Occipital lobe (tissue), 2 donors: ENCODE measurements around the gene KCNMA1. TPM values are rescaled to one million over a fixed set of nuclear protein-coding genes. Genes with fewer than 3 reads are reported as not detected.
"Not testable (repeated sequence)": the region's sequence is repeated elsewhere in the genome, so short reads cannot be mapped to it uniquely, and the experiment has no call there.

Experiments
- DNase-seq: peaks from one replicate; lab custom pipeline; 2025; lab: John Stamatoyannopoulos, UW
- total RNA-seq: library from RNA; depleted of rRNA; stranded (reverse); fragments of >200 nt; gene quantifications from one replicate; pipeline ENCODE4 v1.2.3, GENCODE V29; 2014

KCNMA1 gene
- total RNA-seq, 1 donor from 2014 or later, result 43.0 TPM

DNA sequence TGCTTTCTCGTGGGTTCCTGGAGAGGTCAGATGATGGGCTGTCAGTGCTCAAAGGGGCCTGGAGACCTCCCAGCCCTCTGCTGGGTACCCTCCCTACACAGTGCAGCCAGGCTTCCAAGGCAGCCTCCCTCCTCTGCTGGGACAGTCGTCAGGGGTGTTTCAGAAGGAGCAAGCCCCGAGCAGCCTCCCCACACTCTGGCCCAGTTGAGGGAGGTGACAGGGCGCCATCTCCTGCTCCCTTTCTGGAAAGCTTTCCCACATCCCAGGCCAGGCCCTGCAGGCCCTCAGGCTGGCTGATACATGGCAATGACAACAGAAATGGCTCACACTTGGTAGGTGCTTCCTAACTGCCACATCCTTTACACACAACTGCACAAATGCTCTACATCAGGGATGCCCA is 32.1 kb downstream of the KCNMA1 start:
- no peak for DNase-seq

DNA sequence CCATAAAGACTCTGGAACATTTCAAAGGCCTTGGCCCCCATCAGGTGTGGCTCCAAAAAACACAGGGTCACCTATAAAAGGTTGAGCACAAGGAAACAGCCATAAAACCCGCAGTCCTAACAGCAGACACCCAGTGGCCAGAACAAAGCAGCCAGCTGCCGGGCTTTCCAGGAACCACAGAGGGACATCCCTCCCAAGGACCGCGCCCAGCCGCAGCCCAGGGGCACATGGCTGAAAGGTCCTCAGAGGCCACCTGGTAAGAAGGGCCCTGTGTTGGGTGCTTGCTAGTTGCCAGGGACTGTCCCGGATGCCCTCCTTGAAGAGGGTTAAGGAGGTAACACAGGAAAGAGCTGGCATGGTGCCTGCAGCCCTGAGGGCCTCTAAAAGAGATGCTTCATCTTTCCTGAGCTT is 32.7 kb downstream of the KCNMA1 start:
- no peak for DNase-seq

DNA sequence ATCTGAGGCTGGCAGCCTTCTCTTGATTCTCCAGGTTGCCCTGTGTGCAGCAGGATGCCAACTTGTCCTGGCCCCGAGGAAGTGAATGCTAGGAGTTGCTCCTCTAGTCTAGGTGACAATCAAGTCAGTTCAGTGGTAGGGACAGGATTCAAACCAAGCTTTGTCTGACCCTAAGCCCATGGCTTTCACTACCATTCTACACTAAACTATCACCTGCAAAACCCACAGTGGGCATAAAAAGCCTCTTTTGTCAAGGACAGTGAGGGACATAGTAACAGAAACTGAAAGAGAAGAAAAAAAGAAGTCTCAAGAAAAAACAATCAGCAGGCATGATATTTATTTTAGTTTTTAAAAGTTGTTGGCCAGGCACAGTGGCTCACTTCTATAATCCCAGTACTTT is 33.5 kb downstream of the KCNMA1 start:
- no peak for DNase-seq

DNA sequence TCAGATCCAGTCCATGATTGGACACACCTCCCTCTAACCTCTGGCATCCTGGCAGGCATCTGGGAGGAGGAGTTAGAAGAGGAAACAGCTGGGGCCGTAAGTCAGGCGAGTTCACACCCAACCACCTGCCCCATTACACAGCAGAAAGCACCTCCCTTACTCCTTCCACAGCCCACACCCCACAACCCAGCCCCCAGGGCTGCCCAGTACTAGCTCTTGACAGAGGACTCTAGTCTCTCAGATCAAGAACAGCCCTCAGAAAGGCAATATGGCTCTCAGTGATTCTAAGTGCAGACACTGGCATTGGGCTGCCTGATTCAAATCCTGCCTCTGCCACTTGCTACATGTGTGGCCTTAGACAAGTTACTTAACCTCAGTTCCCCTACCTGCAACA is 34.1 kb downstream of the KCNMA1 start:
- no peak for DNase-seq

DNA sequence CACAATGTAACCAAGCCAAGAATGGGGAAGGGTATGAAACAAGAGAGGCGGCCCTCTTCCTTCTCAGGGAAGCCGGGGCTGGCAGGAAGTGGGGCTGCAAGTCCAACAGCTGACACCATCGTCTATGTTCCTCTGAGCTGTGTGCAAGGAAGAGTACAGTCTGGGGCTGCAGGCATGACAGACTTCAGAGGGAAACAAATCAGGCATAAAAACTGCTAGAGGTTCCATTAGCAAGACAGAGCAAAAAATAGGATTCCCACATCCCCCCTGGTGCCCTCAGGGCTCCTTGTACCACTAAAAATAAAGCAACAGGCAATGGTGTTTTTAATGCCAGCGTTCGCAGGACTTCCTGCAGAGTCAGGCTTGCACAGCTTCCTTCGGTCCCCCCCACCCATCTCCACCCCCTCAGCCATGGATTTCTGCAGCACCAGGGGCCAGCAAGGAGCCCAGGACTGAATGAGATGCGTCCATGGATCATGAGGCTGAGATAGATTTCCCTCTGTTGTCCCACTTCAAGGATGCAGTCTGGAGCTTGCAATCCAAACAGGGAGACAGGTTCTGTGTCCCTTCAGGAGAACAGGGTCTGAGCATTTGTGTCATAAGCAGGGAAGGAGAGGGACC is 34.6 kb downstream of the KCNMA1 start:
- no peak for DNase-seq

DNA sequence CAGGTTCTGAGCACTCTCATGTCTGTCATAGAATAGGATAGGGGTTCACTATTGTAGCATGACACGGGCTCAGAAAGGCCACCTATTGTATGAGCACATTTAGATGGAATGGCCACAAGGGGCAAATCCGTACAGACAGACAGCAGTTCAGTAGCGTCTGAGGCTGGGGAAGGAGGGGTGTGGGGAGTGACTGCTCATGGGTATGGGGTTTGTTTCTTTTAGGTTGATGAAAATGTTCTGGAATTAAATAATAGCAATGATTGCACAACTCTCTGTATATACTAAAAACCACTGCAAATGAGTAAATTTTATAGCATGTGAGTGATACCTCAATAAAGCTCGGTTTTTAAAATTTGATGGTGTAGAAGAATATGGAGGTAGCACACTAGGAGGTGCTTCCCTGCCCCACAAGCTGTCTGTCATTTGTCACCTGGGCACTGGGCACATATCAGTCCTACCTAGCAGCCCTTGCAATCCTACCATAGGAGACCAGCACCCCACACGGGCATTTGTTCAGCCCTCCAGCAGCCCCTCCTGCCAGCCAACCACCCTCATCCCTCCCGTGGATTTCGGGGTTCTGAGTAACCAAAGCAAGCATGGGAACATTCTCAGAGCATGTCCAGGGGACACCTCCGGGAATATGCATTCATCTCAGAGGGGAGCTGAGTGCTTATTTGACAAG is 35.2 kb downstream of the KCNMA1 start:
- no peak for DNase-seq

DNA sequence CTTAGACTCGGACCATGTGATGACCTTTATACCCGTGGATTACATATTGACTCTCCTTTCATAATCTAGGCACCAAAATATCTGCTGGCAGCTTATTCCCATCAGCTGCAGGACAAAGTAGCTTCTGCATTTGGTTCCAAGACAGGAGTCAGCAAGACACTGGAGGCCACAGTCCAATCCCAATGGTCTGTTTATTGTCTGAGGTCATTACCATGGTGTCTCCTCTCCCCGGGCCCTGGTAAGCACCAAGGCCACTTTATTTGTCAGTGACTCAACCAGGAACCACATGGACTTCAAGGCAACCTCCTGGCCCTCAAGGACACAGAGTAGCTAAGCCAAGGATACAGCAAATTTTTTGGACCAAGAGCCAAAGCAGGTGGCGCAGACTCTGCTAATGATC is 36.1 kb downstream of the KCNMA1 start:
- no peak for DNase-seq

DNA sequence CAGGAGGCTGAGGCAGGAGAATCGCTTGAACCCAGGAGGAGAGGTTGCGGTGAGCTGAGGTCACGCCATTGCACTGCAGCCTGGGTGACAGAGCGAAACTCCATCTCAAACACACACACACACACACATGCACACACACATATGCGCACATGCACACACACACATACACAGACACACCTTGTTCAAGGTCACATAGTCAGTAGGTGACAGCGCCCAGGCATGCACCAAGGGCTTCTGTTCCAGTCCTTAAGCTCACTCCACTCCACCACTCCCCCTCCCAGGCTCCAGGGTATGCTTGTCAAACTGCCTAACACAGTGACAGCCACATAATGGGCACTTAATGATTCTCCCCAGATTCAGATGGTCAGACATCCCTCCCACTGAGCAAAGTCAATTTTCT is 37.0 kb downstream of the KCNMA1 start:
- DNase-seq, result no peak

DNA sequence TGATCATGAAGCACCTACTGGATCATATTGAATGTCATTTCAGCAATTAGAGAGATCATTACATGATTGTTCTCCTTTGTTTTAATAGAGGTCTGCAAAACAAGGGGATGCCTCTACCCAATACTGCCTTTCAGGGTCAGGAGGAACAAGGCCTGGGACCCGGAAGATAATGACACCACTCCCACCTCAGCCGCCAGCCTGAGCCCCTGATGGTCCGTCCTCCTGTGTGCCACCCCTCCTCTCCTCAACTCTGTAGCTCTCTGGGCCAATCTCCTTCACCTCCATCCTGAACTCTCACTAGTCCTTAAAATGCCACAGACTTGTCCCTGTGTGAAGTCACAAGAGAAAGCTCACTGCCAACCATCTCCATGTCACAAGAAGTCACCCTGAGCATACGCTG is 38.0 kb downstream of the KCNMA1 start:
- no peak for DNase-seq

DNA sequence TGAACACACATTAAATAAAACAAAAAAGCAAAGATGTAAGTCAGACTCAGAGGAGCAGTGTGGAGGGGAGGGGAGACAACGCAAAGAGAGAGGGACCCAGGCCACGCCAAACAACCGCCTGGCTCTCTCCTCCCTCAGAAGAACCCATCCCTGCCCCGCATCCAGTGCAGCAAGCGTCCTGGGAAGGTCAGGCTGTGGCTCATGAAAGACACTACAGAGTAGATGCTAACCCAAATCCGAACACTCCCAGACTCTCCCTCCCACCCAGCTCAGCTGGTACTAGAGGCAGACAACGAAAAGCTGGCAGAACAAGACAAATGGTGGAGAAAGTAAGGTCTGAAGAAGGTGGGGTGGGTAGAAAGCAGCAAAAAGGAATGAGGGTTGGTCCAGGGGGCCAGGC is 39.0 kb downstream of the KCNMA1 start:
- DNase-seq, result no peak

DNA sequence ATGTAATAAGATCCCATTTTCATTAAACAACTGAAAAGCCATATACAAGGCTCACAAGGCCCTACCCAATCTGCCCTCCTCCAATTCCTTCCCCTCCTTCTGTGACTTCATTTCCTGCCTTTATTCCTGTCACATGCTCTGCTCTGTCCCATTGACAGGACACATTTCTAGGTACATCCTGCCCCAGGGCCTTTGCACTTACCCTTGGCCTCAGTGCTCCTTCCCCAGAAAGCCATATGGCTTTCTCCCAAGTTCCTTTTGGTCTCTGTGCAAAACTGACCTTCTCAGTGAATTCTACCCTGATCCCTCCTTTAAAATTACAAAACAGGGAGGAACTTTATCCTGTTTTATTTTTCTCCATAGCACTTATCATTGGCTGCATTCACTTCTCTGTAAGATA is 40.0 kb downstream of the KCNMA1 start:
- DNase-seq, result no peak

DNA sequence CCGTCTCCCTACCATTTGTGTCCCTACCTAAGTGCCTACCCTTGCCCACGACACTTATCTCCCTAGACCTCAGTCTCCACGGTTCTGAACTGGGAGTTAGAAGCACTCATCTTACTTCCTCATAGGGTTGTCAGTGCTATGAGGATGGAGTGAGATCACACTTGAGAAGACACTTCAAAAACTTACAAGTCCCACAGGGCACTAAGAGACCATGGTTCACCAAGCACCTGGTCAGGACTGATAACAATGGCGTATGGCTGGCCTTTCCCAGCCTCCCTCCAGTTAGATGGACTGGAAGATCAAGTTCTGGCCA is 43.2 kb downstream of the KCNMA1 start:
- no peak for DNase-seq

DNA sequence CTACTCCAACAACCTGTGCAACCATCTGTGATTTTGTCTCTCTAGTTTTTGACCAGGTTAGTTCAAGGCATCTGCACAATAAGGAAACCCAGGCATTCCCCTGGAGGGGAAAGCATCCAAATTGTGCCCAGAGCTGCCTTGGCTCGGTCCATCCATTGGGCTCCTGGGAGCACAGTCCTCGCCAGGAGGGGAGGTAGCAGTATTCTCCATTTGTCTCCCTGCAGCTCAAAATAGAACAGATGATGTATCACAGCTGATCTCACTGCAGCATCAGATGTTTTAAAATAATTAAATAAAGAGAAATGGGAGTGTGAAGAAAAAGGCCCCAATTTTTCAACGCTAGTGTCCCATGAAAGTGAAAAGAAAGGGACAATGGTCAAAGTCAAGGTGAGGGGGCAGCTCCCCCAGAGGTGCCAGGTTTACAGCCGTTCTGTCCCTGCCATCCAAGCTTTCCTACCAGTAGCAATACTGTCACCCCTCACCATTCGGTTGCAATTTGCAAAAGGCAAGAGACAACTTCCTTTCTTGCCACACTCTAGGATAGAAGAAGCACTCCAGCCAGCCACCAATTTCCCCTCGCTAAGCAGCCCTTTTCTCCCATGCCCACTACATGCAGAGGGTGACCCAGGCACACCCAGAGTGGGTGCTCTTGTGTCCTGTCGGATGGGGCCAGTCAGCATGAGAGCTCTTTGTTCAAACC is 43.7 kb downstream of the KCNMA1 start:
- DNase-seq, result no peak

DNA sequence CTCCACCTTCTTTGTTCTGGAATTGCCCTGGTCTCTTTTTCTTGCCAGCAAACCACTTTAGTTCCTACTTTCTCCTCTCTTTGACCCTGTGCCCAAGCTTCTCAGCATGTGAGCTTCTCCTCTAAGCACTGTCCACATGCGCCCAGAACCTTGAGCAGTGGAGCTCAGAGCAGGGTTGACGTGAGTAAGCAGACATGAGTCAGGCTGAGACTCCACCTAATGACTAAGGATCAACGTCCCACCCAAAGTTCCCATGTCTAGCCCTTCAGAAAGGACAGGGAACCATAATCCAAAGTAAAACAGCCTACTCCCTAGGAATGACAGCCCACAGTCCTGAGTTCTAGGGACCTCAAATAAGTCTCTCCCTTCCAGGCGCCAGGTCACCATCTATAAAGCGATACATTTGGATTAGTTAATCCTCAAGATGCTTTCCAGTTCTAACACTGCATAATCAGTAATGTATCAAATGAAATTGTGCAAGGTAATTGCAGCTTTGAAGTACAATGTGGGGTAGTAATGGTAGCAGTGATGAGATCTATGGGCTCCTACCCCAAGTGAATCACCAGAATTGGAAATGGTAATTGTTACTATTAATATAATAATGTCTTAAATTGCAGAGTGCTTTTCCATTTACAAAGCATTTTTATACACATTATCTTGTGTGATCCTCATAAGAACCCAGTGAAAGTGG is 44.5 kb downstream of the KCNMA1 start:
- no peak for DNase-seq

DNA sequence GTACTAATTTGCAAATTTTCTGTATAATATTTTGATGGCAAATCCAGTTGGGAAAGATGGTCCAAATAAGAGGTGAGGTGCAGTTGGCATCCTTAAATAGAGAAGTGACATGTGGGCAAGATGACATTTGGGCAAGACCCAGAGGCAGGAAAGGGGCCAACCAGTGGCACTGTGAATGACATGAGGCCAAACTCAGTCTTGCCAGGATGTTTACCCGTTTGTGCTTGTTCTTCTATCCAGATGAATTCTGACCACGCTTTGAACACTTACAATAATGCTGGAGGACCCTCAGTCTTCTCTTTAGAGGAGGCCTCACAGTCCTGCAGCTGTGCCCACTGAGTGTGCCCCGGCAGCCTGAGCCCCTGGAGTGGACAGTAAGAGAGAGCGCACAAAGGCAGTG is 45.1 kb downstream of the KCNMA1 start:
- DNase-seq, result no peak

DNA sequence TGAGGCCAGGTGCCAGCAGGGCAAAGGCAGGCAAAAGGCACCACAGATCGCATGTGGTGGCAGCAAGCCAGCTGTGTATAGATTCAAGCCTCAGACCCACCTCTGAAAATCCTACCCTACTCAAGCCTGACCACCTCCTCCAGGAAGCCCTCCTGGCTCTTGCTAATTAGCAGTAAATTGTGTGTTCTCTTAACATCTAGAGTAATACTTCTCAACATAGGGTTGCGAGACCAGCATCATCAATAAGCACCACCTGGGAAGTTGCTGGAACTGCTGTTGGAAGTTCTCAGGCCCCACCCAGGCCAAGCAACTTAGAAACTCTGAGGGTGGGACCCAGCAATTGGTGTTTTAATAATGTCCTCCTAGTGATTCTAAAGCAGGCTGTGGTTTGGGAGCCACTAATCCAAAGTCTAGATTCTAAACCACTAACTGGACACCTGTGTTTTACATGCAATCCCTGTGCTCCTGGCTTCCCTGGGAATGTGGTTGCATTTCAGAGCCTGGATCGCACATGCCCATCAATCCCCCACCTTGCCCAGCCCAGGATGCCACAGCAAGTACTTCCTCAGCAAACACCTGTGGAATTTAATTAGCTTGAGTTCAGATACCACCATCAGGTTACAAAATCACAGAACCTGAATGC is 46.2 kb downstream of the KCNMA1 start:
- DNase-seq, result no peak

DNA sequence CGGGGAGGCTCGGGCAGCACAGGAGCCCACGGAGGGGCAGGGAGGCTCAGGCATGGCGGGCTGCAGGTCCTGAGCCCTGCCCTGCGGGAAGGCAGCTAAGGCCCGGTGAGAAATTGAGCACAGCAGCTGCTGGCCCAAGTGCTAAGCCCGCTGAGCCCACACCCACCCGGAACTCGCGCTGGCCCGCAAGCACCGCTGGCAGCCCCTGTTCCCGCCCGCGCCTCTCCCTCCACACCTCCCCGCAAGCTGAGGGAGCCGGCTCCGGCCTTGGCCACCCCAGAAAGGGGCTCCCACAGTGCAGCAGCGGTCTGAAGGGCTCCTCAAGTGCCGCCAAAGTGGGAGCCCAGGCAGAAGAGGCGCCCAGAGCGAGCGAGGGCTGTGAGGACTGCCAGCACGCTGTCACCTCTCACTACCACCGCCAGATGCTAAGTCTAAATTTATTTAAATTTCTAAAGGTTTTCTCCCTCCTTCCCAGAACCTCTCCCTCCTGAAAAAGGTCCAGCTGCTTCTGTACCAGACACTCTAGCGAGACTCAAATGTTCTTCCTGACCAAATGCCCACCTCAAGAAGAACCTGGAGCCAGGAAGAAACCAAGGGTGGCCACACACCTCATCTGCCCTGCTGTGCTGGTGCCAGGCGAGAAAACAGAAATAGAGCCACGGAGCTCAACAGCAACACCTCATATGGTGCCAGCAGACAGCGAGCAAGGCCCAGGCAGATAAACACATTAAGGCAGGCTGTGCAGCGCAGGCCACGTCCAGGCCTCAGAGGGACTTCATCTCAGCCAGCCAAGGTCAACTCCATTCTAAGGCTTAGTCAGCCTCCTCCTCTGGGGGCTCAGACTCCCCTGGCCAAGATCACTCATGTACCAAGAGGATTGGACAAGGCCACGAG is 47.0 kb downstream of the KCNMA1 start:
- no peak for DNase-seq

DNA sequence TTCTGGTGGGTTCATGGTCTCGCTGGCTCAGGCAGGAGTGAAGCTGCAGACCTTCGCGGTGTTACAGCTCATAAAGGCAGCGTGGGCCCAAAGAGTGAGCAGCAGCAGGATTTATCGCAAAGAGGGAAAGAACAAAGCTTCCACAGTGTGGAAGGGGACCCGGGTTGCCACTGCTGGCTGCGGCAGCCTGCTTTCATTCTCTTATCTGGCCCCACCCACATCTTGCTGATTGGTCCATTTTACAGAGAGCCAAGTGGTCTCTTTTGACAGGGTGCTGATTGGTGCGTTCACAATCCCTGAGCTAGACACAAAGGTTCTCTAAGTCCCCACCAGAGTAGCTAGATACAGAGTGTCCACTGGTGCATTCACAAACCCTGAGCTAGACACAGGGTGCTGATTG is 47.9 kb downstream of the KCNMA1 start:
- not testable (repeated sequence) for DNase-seq

DNA sequence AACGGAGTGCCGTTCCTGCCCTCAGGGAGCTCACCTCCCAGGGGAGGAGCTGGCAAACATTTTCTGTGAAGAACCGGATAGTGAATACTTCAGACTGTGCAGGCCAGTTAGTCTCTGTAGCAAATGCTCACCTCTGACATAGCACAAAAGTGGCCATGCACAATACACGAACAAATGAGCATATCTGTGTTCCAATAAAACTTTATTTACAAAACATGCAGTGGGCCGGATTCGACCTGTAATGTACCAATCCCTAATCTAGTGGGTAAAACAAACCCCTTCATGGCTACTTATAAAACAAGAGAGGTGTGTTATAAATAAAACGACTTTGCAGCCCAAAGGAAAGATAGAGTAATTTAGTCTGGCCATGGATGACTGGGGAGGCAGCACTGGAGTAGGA is 48.7 kb downstream of the KCNMA1 start:
- DNase-seq, result no peak

DNA sequence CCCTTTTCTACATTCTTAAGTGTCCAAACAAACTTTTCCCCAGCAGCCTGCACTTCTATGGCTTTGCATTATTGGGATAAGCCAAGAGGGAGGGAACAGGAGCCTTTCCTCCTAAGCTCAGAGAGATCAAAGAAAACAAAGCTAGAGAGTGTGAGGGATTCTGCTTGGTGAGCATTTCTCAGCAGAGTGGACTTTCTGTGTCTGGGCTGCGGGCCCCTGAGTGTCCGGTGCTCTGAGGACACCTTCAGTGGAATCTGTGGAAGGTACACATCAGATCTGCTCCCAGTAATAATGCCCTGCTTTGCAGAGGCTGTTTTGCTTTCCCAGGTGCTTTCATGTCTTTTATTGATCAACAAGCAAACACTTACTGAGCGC is 50.2 kb downstream of the KCNMA1 start:
- no peak for DNase-seq
